ENCODE results near the gene CNP.

The CNP gene

DNA sequence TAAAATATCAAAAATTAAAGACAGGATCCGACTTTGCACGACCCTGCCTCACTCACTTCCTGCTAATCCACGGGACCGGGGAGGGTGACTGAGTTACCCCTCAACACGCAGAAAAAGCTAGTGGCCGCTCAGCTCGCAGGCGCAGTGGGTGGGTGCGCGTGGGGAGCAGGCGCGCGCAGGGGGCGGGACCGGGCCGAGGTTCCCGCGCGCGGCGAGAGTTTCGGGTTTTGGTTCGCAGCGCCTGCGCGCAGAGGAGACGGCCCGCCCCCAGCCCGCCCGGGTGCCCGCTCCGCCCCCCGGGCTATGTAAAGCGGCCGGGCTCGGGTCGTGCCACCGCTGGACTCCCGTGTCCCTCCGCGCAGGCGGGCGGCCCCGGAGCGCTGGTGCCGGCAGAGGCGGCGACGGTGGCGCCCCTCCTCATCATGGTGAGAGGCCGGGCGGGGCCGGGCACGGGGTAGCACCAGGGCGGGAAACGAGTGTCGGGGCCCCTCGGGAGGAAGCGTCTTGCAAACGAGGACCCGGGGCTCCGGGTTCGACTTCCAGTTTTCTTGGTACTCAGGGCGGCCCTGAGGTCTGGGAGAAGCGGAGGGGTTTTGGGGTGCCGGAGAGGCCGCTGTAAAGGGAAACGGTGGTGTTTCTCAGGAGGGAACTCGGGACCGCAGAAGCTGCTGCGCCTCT, at the start of gene CNP:
Gene CNP (plus strand): TSS at position 333 of the 678 bp plus-strand sequence. CDS start 90 bp downstream, at position 423.
- peak within 1 kb of the TSS; percentile 69 for H3K27ac ChIP-seq (ENCODE audit: poor library complexity, severe bottlenecking)
- TF ChIP-seq, protein P1, sequence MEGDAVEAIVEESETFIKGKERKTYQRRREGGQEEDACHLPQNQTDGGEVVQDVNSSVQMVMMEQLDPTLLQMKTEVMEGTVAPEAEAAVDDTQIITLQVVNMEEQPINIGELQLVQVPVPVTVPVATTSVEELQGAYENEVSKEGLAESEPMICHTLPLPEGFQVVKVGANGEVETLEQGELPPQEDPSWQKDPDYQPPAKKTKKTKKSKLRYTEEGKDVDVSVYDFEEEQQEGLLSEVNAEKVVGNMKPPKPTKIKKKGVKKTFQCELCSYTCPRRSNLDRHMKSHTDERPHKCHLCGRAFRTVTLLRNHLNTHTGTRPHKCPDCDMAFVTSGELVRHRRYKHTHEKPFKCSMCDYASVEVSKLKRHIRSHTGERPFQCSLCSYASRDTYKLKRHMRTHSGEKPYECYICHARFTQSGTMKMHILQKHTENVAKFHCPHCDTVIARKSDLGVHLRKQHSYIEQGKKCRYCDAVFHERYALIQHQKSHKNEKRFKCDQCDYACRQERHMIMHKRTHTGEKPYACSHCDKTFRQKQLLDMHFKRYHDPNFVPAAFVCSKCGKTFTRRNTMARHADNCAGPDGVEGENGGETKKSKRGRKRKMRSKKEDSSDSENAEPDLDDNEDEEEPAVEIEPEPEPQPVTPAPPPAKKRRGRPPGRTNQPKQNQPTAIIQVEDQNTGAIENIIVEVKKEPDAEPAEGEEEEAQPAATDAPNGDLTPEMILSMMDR (IDR thresholded peaks at IDR 0.05; ENCODE audit: poor library complexity, severe bottlenecking) = no peak
- H3K27me3 ChIP-seq (ENCODE audit: insufficient read depth, poor library complexity, severe bottlenecking) = no peaks in the 10 kb centered on the region
- H3K36me3 ChIP-seq (ENCODE audit: low read depth) = peaks cover 23% of the 10 kb centered on the region
- no peaks in the 10 kb centered on the region for H3K4me1 ChIP-seq (ENCODE audit: insufficient read depth, poor library complexity, severe bottlenecking)
- peak within 1 kb of the TSS; percentile 94 for H3K4me3 ChIP-seq (ENCODE audit: severe bottlenecking)
- DNase-seq (ENCODE audit: low spot score) (peak; percentile 82), ATAC-seq (ENCODE audit: low read depth) (peak; percentile 66)
- no peaks in the 10 kb centered on the region for H3K9me3 ChIP-seq (ENCODE audit: severe bottlenecking)

DNA sequence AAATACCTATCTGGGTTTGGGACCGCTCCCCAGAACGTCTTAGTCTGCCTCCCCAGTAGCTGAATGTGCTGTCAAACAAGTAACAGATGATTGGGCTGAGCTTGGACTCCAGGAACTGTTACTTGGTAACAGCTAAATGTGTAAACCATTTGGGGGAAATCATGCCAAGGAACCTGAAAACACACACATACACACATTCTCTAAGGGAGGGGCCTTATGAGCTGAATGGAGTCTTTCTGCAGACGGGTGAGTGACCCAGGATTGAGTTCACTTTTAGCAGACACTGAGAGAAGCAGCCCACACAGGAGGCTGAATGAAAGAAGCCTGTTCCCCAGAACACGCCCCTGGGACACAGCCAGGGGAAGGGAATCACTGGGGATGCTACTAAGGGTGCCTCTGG, 49.4 kb upstream of the CNP start:
- peaks cover 43% of the 10 kb centered on the region for H3K36me3 ChIP-seq (ENCODE audit: low read depth)

DNA sequence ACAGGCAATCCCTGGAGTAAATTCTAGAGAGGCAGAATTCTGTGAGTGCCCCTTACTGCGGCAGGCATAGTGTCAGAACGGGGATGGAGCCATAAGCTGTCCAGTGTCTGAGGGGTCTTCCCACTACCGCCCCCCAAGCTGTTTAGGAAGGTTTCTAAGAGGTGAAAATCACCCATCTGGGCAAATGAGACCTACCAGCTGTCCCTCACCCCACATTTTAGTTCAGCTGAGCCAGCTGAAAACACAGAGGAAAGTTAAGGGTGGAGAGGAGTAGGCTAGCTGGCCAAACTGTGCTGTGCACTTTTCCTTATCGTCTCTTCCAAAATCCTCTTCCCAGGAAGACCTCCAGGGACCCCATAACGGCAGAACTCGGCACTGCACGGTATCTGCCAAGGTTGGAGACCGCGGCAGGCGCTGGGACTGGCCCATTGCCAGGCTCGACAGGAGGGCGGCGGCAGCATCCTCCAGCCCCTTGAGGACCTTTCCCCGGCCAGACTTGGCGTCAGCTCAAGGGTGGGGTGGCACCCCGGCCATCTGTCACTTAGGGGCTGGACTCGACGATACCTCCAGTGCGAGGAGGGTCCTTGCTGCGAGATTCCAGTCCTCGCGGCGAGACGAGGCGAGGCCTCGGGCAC, 48.8 kb upstream of the CNP start:
- peaks cover 28% of the 10 kb centered on the region for H3K4me1 ChIP-seq (ENCODE audit: insufficient read depth, poor library complexity, severe bottlenecking)
- H3K9me3 ChIP-seq (ENCODE audit: severe bottlenecking) = no peaks in the 10 kb centered on the region
- TF ChIP-seq, protein P1 (IDR thresholded peaks at IDR 0.05; ENCODE audit: poor library complexity, severe bottlenecking) = no peak
- ATAC-seq (ENCODE audit: low read depth) = no peak
- no peaks in the 10 kb centered on the region for H3K27me3 ChIP-seq (ENCODE audit: insufficient read depth, poor library complexity, severe bottlenecking)
- H3K27ac ChIP-seq (ENCODE audit: poor library complexity, severe bottlenecking) = peak overlapping the region; percentile 87
- peaks cover 37% of the 10 kb centered on the region for H3K36me3 ChIP-seq (ENCODE audit: low read depth)
- DNase-seq (ENCODE audit: low spot score) = no peak
- H3K4me3 ChIP-seq (ENCODE audit: severe bottlenecking) = peak overlapping the region; percentile 84

More for the DNA sequence above, 49.4 kb upstream of the CNP start:
- ATAC-seq (ENCODE audit: low read depth) = no peak
- TF ChIP-seq, protein P1 (IDR thresholded peaks at IDR 0.05; ENCODE audit: poor library complexity, severe bottlenecking) = no peak
- peaks cover 28% of the 10 kb centered on the region for H3K4me1 ChIP-seq (ENCODE audit: insufficient read depth, poor library complexity, severe bottlenecking)
- H3K27ac ChIP-seq (ENCODE audit: poor library complexity, severe bottlenecking) = peak overlapping the region; percentile 87
- DNase-seq (ENCODE audit: low spot score) = no peak
- peak overlapping the region; percentile 84 for H3K4me3 ChIP-seq (ENCODE audit: severe bottlenecking)
- H3K27me3 ChIP-seq (ENCODE audit: insufficient read depth, poor library complexity, severe bottlenecking) = no peaks in the 10 kb centered on the region
- no peaks in the 10 kb centered on the region for H3K9me3 ChIP-seq (ENCODE audit: severe bottlenecking)

DNA sequence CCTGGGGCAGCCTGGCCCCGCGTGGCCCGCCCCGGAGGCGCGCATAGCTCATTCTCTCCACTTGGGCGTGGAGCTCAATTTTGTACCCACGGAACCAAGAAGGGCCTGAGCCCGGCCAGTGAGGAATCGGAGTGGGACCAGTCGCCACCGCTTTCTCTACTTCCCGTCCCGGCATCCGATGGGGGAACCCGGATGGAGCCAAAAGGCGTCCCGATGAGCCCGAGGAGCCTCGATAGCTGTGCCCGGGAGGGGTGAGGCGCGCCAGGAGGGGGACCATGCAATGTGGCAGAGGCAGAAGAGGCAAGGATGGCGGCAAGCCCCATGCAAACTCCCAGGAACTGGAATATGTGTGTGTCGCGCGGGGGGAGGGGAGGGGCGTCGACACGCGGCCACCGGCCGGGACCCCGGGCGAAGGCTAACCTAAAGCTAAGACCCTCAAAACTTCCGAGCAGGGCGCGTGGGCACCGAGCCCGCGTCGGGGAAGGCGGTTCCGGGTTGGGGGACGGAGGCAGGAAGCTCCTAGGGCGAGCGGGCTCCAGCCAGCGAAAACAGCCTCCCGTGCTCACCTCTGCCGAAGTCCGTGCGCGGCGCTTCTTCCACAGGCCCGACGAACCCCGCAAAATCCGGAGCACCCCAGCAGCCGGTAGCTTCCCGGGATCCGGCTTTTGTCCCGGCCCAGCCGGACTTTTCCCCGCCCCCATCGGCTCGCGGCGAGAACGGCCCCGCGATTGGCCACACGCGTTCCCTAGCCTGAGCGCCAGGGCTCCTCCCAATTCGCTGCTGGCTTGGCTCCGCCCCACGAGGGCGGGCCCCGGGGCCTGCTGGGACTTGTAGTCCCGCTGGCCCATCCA, 48.1 kb upstream of the CNP start, which contains the start of gene ACLY:
Gene ACLY (minus strand): TSS at position 638 of the 851 bp plus-strand sequence. CDS start 5,078 bp downstream, outside the sequence.
- DNase-seq (ENCODE audit: low spot score) = peak; percentile 97
- peak; percentile 89; the same call in 2 of the 3 replicates for ATAC-seq (ENCODE audit: low read depth)
- no peaks in the 10 kb centered on the region for H3K9me3 ChIP-seq (ENCODE audit: severe bottlenecking)
- peak within 1 kb of the TSS; percentile 84 for H3K4me3 ChIP-seq (ENCODE audit: severe bottlenecking)
- H3K27ac ChIP-seq (ENCODE audit: poor library complexity, severe bottlenecking) = peak within 1 kb of the TSS; percentile 87
- H3K36me3 ChIP-seq (ENCODE audit: low read depth) = peaks cover 29% of the 10 kb centered on the region
- no peaks in the 10 kb centered on the region for H3K27me3 ChIP-seq (ENCODE audit: insufficient read depth, poor library complexity, severe bottlenecking)
- TF ChIP-seq, protein P1 (IDR thresholded peaks at IDR 0.05; ENCODE audit: poor library complexity, severe bottlenecking) = no peak
- H3K4me1 ChIP-seq (ENCODE audit: insufficient read depth, poor library complexity, severe bottlenecking) = peaks cover 28% of the 10 kb centered on the region

Data from RWPE2 (cell line).